Endothelial cell (in vitro differentiated cells): ENCODE results near the gene GFOD1. TPM values are rescaled to one million over a fixed set of nuclear protein-coding genes. Genes with fewer than 3 reads are reported as not detected.
A peak's percentile ranks its signal among the peaks of the same experiment; 100 is the strongest.

Experiments
- DNase-seq: peaks from one replicate; pipeline ENCODE4 v3.0.0; 2021; ENCODE audit warnings: low spot score
- H3K27ac Mint-ChIP-seq: one replicate; pipeline ENCODE4 v1.8.0; 2021; ENCODE audit warnings: mixed read lengths, inconsistent platforms; ENCODE audit not compliant: unreplicated experiment
- H3K27me3 Mint-ChIP-seq: one replicate; pipeline ENCODE4 v1.8.0; 2021; ENCODE audit warnings: mild to moderate bottlenecking, moderate library complexity, mixed read lengths, inconsistent platforms; ENCODE audit not compliant: unreplicated experiment
- H3K36me3 Mint-ChIP-seq: one replicate; pipeline ENCODE4 v1.8.0; 2021; ENCODE audit warnings: mild to moderate bottlenecking, low read depth, mixed read lengths, inconsistent platforms; ENCODE audit not compliant: unreplicated experiment
- H3K4me1 Mint-ChIP-seq: one replicate; pipeline ENCODE4 v1.8.0; 2021; ENCODE audit warnings: mild to moderate bottlenecking, mixed read lengths, inconsistent platforms; ENCODE audit not compliant: unreplicated experiment
- H3K4me3 Mint-ChIP-seq: one replicate; pipeline ENCODE4 v1.8.0; 2021; ENCODE audit warnings: mild to moderate bottlenecking, mixed read lengths, inconsistent platforms; ENCODE audit not compliant: unreplicated experiment
- H3K9me3 Mint-ChIP-seq: one replicate; pipeline ENCODE4 v1.8.0; 2021; ENCODE audit warnings: mixed read lengths, inconsistent platforms; ENCODE audit not compliant: unreplicated experiment
- total RNA-seq: library from RNA; stranded (reverse); fragmentation: NEBNext Ultra II Directional; extraction: Animal tissue kit (Norgen Biotek cat#: 25700); gene quantifications from one replicate; pipeline ENCODE4 v1.2.1, GENCODE V29; 2021; ENCODE audit not compliant: unreplicated experiment
- TF ChIP-seq, protein P1 (sequence below): fragments of 200-600 bp; sonication (generic); IDR thresholded peaks from one replicate; pipeline ENCODE4 v1.5.0; 2021; ENCODE audit warnings: antibody characterized with exemption; ENCODE audit not compliant: unreplicated experiment

The GFOD1 gene
- total RNA-seq, 1 donor from 2014 or later: 47.6 TPM

DNA sequence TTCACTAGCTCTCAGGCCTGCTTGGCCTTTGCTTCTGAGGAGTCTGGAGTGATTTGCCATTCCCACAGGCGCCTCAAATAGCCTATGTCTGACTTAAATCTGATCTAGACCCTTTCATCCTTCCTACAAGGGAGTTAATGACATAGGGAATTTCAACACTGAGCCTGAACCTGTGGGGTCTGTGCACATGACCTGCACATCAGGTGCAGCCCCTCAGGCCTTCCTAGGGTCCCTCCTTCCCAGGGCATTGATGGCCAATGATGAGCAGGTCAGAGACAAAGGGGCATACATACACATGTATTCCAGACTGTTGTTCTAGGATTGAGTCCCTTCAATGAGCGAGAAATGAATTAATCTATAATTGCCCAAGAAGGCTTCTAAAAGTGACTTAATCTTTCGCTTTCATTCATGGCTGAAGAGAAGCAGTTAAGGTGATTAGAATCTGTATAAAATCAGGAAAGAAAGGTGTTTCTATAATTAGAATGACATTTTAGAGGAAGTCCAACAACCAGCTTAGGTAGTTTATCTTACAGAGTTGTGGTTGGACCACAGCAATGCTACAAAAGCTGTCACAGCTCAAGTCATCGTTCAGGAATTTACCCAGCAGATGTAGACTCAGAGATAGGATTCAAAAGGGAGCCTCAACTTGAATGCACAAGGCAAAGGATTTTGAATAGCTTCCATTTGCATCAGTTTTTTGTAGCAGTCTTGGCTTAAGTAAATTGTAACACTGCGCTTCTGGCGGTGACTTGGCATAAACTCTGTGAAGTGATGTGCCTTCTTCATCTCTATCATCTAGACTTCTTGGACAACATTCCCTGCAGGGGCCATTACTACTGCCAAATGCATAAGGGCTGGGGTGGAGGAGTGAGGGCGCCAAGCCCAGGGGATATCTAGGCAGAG lies 132.1 kb downstream of the GFOD1 start:
- DNase-seq: no peak
- Mint-ChIP-seq H3K27ac (peak overlapping the region; percentile 93), H3K9me3 (no peaks in the 10 kb centered on the region), H3K36me3 (peaks cover 15% of the 10 kb centered on the region), H3K27me3 (peaks cover 15% of the 10 kb centered on the region), H3K4me1 (peaks cover 65% of the 10 kb centered on the region), H3K4me3 (no peak overlapping the region)
- TF ChIP-seq, protein P1, sequence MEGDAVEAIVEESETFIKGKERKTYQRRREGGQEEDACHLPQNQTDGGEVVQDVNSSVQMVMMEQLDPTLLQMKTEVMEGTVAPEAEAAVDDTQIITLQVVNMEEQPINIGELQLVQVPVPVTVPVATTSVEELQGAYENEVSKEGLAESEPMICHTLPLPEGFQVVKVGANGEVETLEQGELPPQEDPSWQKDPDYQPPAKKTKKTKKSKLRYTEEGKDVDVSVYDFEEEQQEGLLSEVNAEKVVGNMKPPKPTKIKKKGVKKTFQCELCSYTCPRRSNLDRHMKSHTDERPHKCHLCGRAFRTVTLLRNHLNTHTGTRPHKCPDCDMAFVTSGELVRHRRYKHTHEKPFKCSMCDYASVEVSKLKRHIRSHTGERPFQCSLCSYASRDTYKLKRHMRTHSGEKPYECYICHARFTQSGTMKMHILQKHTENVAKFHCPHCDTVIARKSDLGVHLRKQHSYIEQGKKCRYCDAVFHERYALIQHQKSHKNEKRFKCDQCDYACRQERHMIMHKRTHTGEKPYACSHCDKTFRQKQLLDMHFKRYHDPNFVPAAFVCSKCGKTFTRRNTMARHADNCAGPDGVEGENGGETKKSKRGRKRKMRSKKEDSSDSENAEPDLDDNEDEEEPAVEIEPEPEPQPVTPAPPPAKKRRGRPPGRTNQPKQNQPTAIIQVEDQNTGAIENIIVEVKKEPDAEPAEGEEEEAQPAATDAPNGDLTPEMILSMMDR: no peak

DNA sequence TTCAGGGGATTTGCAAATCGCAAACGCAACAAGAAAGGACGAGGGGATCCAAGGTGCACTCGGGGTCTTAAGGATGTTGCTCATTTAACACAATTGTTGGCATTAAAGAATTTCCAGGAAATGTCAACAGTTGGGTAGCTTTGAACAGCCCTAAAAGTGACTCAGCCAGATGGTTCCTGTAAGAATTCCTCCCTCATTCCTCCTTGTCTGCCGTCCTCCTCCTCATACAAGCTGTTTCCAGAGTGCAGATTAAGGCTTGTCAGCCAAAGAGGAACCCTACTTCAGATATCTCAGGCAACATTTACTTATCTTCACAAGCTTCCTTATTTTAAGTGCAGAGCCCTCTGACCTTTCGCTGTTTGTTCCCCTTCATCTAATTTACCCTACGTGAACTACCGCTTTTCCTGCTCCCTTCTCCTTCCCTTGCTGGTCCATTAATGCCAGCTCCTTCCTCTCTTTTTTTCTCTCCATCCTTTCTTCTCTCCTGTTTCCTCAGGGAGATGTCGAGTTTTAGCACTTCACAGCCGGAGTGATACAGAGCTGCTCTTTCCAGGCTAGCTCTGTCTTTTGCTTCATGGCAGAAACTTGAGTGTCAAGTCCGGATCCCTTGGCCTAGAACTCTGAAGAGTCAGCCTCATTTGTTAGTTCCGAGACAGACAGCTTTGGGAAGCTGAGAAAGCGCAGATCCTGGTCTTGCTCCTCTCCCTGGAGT lies 132.9 kb downstream of the GFOD1 start:
- Mint-ChIP-seq H3K27me3 (peaks cover 15% of the 10 kb centered on the region), H3K4me1 (peaks cover 60% of the 10 kb centered on the region), H3K9me3 (no peaks in the 10 kb centered on the region), H3K27ac (peak overlapping the region; percentile 93), H3K4me3 (peak overlapping the region; percentile 27), H3K36me3 (peaks cover 11% of the 10 kb centered on the region)
- TF ChIP-seq, protein P1: no peak
- peak; percentile 22 for DNase-seq

DNA sequence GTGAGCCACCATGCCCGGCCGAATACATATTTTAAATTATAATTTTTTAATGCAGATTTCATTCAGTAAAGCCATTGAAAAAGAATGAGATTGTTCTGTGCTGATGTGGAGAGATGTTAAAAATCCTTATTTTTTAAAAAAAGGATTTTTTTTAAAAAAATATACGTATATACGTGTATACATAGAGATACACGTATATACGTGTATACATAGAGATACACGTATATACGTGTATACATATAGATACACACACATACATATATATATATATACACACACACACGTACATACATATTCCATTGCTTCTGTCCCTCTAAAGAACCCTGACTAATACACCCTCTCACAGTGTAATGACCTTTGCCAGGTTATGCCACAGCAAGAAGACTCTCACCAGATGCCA lies 135.2 kb downstream of the GFOD1 start:
- H3K9me3 Mint-ChIP-seq: no peaks in the 10 kb centered on the region
- H3K27ac Mint-ChIP-seq: no peak overlapping the region
- no peak overlapping the region for H3K4me3 Mint-ChIP-seq
- H3K4me1 Mint-ChIP-seq: peaks cover 47% of the 10 kb centered on the region
- no peak for DNase-seq
- TF ChIP-seq, protein P1: no peak
- H3K36me3 Mint-ChIP-seq: no peaks in the 10 kb centered on the region
- H3K27me3 Mint-ChIP-seq: peaks cover 12% of the 10 kb centered on the region

DNA sequence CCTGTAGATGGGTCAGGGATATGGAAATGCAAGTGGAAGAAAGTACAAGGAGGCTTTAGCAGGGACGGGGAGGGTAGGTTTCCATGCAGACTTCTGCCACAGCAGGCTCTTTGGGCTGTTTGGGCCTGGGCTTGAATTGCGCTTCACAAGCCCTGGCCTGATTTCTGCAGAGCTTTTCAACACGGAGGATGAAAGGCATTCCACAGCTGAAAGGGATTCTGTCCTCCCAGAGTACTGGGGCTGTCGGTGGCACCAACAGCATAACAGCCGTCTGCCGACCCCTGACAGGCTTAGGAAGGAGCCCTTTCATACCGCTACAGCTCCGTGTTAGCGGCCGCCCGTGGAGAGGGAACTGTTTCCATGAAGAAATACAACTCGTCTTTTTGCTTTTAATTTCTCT lies 136.1 kb downstream of the GFOD1 start:
- no peak for DNase-seq
- Mint-ChIP-seq H3K36me3 (no peaks in the 10 kb centered on the region), H3K27ac (no peak overlapping the region), H3K4me1 (peaks cover 40% of the 10 kb centered on the region), H3K27me3 (peaks cover 10% of the 10 kb centered on the region), H3K4me3 (no peak overlapping the region), H3K9me3 (no peaks in the 10 kb centered on the region)
- TF ChIP-seq, protein P1: no peak
